ENCODE data around the gene THADA. TPM values are rescaled to one million over a fixed set of nuclear protein-coding genes. Genes with fewer than 3 reads are reported as not detected.

THADA gene
- total RNA-seq, 4 donors from 2014 or later = 49.9 to 90.2 (median 65.2) TPM

- no peaks in the 10 kb centered on the region for H3K27me3 ChIP-seq
- peak; percentile 80 to 91 for DNase-seq
- WGBS, 2 donors = 1 to 4% methylated on average over 16 of the region's 16 CpGs
- H3K4me3 ChIP-seq (replicated peaks in 1 of 3) = peak overlapping the region in 2 of 3 donors; percentile 91 to 99
- TF ChIP-seq POLR2A (IDR thresholded peaks at IDR 0.05) (peak in 1 of 2 donors; percentile 69), CTCF (IDR thresholded peaks at IDR 0.05) (no peak)
- H3K27ac ChIP-seq = peak overlapping the region; percentile 99 to 100 (median 100)
- peaks cover 30 to 41% of the 10 kb centered on the region in 2 donors for H3K4me1 ChIP-seq
- intact Hi-C loops (cut with DNase I) = loop anchor here (5.0 kb wide), 1 partner anchor 394 kb away; no protein-coding TSS in a partner anchor
- peaks cover 43 to 45% of the 10 kb centered on the region in 2 donors for H3K36me3 ChIP-seq
- H3K9me3 ChIP-seq = no peaks in the 10 kb centered on the region
Measured at GRCh38 chr2:43221124-43221762, 374.6 kb downstream of the THADA start.

- Histone ChIP-seq H3K27ac (peak overlapping the region; percentile 99 to 100 (median 100)), H3K9me3 (no peaks in the 10 kb centered on the region), H3K4me1 (peaks cover 30 to 41% of the 10 kb centered on the region in 2 donors), H3K4me3 (replicated peaks in 1 of 3) (peak overlapping the region in 1 of 3 donors; percentile 99), H3K27me3 (no peaks in the 10 kb centered on the region), H3K36me3 (peaks cover 38 to 40% of the 10 kb centered on the region in 2 donors)
- 6 to 8% methylated on average over 5 of the region's 5 CpGs for whole genome bisulfite sequencing, 2 donors
- TF ChIP-seq CTCF (IDR thresholded peaks at IDR 0.05) = peak in 1 of 6 experiments; percentile 2
- no peak for TF ChIP-seq POLR2A (IDR thresholded peaks at IDR 0.05)
- peak in 1 of 2 donors; percentile 61 for DNase-seq
- intact Hi-C loops (cut with DNase I) = loop anchor here (5.0 kb wide), 1 partner anchor 393 kb away; no protein-coding TSS in a partner anchor
Measured at GRCh38 chr2:43220760-43221123, 375.1 kb downstream of the THADA start.

- Histone ChIP-seq H3K4me3 (replicated peaks in 1 of 3) (peak overlapping the region in 1 of 3 donors; percentile 99), H3K9me3 (no peaks in the 10 kb centered on the region), H3K4me1 (peaks cover 30 to 41% of the 10 kb centered on the region in 2 donors), H3K27ac (peak overlapping the region; percentile 99 to 100 (median 100)), H3K36me3 (peaks cover 34 to 35% of the 10 kb centered on the region in 2 donors), H3K27me3 (no peaks in the 10 kb centered on the region)
- WGBS, 2 donors = 1 to 2% methylated on average over 10 of the region's 10 CpGs
- intact Hi-C loops (cut with DNase I) = loop anchor here (5.0 kb wide), 1 partner anchor 393 kb away; no protein-coding TSS in a partner anchor
- no peak for DNase-seq
- TF ChIP-seq POLR2A (IDR thresholded peaks at IDR 0.05) = no peak
- no peak for TF ChIP-seq CTCF (IDR thresholded peaks at IDR 0.05)
Measured at GRCh38 chr2:43220229-43220751, 375.5 kb downstream of the THADA start.

GRCh38 chr2:43219383-43220228, 376.2 kb downstream of the THADA start:
- Histone ChIP-seq H3K9me3 (no peaks in the 10 kb centered on the region), H3K4me1 (peaks cover 30 to 41% of the 10 kb centered on the region in 2 donors), H3K27ac (peak overlapping the region; percentile 99 to 100 (median 100)), H3K27me3 (no peaks in the 10 kb centered on the region), H3K4me3 (replicated peaks in 1 of 3) (peak overlapping the region in 1 of 3 donors; percentile 99), H3K36me3 (peaks cover 27 to 28% of the 10 kb centered on the region in 2 donors)
- DNase-seq = peak; percentile 92 to 94
- 3 to 4% methylated on average over 27 to 29 of the region's 35 CpGs for WGBS, 2 donors
- no peak for TF ChIP-seq CTCF (IDR thresholded peaks at IDR 0.05)
- TF ChIP-seq POLR2A (IDR thresholded peaks at IDR 0.05) = peak in 1 of 2 donors; percentile 64
- intact Hi-C loops (cut with DNase I) = loop anchor here (2.0 to 5.0 kb wide), 2 partner anchors 61 to 392 kb away; no protein-coding TSS in a partner anchor

All from thyroid gland (tissue), 4 donors.